ENCODE data around the gene GALNT17. TPM values are rescaled to one million over a fixed set of nuclear protein-coding genes. Genes with fewer than 3 reads are reported as not detected.

GALNT17 gene
- 1 to 10 TPM in 3 of 4 donors, under 1 TPM in 1; 0.63 to 7.5 (median 3.1) TPM for total RNA-seq

- no peak for DNase-seq (ENCODE audit: low spot score in 2 of 2)
- TF ChIP-seq POLR2A (IDR thresholded peaks at IDR 0.05), result no peak
- no peak within 1 kb of the TSS for H3K4me3 ChIP-seq (ENCODE audit: low read depth, poor library complexity, severe bottlenecking)
- intact Hi-C loops (cut with DNase I; ENCODE audit: low total_unique reads), result no loop called here
- WGBS, 2 donors, result 0 to 8% methylated on average over 7 to 34 of the region's 34 CpGs
Observed at GRCh38 chr7:71132127-71132376, at the start of gene GALNT17. Gene GALNT17 (plus strand): TSS chr7:71132144.

GRCh38 chr7:71095266-71095860 is 36.6 kb upstream of the GALNT17 start:
- intact Hi-C loops (cut with DNase I; ENCODE audit: low total_unique reads), result no loop called here
- no peak for DNase-seq (ENCODE audit: low spot score in 2 of 2)
- 51 to 55% methylated on average over 2 of the region's 2 CpGs for WGBS, 2 donors
- no peak overlapping the region for H3K4me3 ChIP-seq (ENCODE audit: low read depth, poor library complexity, severe bottlenecking)
- TF ChIP-seq POLR2A (IDR thresholded peaks at IDR 0.05) (no peak), CTCF (IDR thresholded peaks at IDR 0.05) (no peak)

DNA sequence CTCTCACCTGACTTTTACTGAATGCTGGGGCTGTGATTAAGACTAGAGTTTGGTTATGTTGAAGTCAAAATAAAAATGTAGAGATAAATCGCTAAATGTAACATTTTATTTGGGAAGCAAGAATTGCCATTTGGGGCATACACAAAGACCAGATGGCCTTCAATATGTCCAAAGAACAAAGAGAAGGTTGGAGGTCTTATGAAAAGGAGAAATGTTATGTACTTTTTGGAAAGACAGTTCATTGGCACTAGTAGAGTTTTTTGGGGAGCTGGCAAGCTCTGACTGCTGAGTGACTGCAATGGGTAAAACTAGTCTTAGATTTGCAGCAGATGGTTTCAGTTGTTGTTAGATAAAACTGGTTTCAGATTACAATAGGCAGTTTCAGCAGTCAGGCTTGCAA is 35.6 kb upstream of the GALNT17 start:
- no peak overlapping the region for H3K4me3 ChIP-seq (ENCODE audit: low read depth, poor library complexity, severe bottlenecking)
- 88 to 95% methylated on average over 1 of the region's 1 CpG for WGBS, 2 donors
- TF ChIP-seq CTCF (IDR thresholded peaks at IDR 0.05) (no peak), POLR2A (IDR thresholded peaks at IDR 0.05) (no peak)
- intact Hi-C loops (cut with DNase I; ENCODE audit: low total_unique reads), result no loop called here
- no peak for DNase-seq (ENCODE audit: low spot score in 2 of 2)

DNA sequence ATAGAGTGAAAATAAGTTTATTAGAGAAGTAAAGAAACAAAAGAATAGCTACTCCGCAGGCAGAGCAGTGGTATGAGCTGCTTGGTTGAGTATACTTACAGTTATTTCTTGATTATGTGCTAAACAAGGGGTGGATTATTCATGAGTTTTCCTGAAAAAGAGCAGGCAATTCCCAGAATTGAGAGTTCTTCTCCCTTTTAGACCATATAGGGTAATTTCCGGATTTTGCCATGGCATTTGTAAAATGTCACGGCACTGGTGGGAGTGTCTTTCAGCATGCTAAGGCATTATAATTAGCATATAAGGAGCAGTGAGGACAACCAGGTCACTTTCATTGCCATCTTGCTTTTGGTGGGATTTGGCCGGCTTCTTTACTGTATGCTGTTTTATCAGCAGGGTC is 25.7 kb upstream of the GALNT17 start:
- WGBS, 2 donors, result 87 to 88% methylated on average over 4 of the region's 4 CpGs
- TF ChIP-seq CTCF (IDR thresholded peaks at IDR 0.05), result no peak
- no peak for TF ChIP-seq POLR2A (IDR thresholded peaks at IDR 0.05)

GRCh38 chr7:71112436-71112835 is 19.5 kb upstream of the GALNT17 start:
- 30 to 35% methylated on average over 4 of the region's 4 CpGs for WGBS, 2 donors
- intact Hi-C loops (cut with DNase I; ENCODE audit: low total_unique reads), result no loop called here

More for the DNA sequence above, 25.7 kb upstream of the GALNT17 start:
- no peak for DNase-seq (ENCODE audit: low spot score in 2 of 2)
- intact Hi-C loops (cut with DNase I; ENCODE audit: low total_unique reads), result no loop called here
- no peak overlapping the region for H3K4me3 ChIP-seq (ENCODE audit: low read depth, poor library complexity, severe bottlenecking)

GRCh38 chr7:71120096-71120495 is 11.8 kb upstream of the GALNT17 start:
- no peak for TF ChIP-seq POLR2A (IDR thresholded peaks at IDR 0.05)
- no peak for TF ChIP-seq CTCF (IDR thresholded peaks at IDR 0.05)
- intact Hi-C loops (cut with DNase I; ENCODE audit: low total_unique reads), result no loop called here
- no peak for DNase-seq (ENCODE audit: low spot score in 2 of 2)
- H3K4me3 ChIP-seq (ENCODE audit: low read depth, poor library complexity, severe bottlenecking), result no peak overlapping the region
- WGBS, 2 donors, result 94 to 95% methylated on average over 3 of the region's 3 CpGs

More at GRCh38 chr7:71112436-71112835, 19.5 kb upstream of the GALNT17 start:
- TF ChIP-seq POLR2A (IDR thresholded peaks at IDR 0.05), result no peak
- no peak for TF ChIP-seq CTCF (IDR thresholded peaks at IDR 0.05)
- H3K4me3 ChIP-seq (ENCODE audit: low read depth, poor library complexity, severe bottlenecking), result no peak overlapping the region
- no peak for DNase-seq (ENCODE audit: low spot score in 2 of 2)
